Natural killer cell (primary cell): ENCODE measurements around the gene PCDHGA2. TPM values are rescaled to one million over a fixed set of nuclear protein-coding genes. Genes with fewer than 3 reads are reported as not detected.

ENCODE experiments used
- ATAC-seq, 3 donors: fragments of 150-1000 bp in 2 of 3; fragments of 200-7000 bp in 1 of 3; cut with Tn5 transposase; 1 replicate in 1 of 3; 2 replicates in 2 of 3; pipeline ENCODE4 v1.10.0; 2021; ENCODE audit warnings: mild to moderate bottlenecking in 2 of 3, moderate library complexity in 2 of 3
- DNase-seq, 2 donors: peaks; one replicate each; pipeline versions ENCODE4 v3.0.0 to v3.0.0-alpha.2; 2013 to 2021; ENCODE audit warnings: mixed read lengths in 1 of 2
- H3K27ac ChIP-seq: one replicate; pipeline ENCODE4 v1.5.1; 2013; ENCODE audit warnings: mild to moderate bottlenecking, low read length
- H3K27me3 ChIP-seq: one replicate; pipeline ENCODE4 v1.6.1; 2013; ENCODE audit warnings: low read length; ENCODE audit not compliant: control insufficient read depth, insufficient read depth
- H3K36me3 ChIP-seq: one replicate; pipeline ENCODE4 v1.6.1; 2013; ENCODE audit warnings: low read length; ENCODE audit not compliant: control insufficient read depth, insufficient read depth
- H3K4me1 ChIP-seq: one replicate; pipeline ENCODE4 v1.6.1; 2013; ENCODE audit warnings: low read length; ENCODE audit not compliant: control insufficient read depth, insufficient read depth
- H3K4me3 ChIP-seq: one replicate; pipeline ENCODE4 v1.5.1; 2013; ENCODE audit warnings: low read length
- H3K9me3 ChIP-seq: one replicate; pipeline ENCODE4 v1.6.1; 2013; ENCODE audit warnings: low read length; ENCODE audit not compliant: control insufficient read depth, insufficient read depth
- H3K27ac Mint-ChIP-seq, 2 donors: one replicate each; pipeline ENCODE4 v1.8.0; 2022; ENCODE audit warnings: mild to moderate bottlenecking in 2 of 2, mixed read lengths in 2 of 2, moderate library complexity in 1 of 2
- H3K27me3 Mint-ChIP-seq, 2 donors: one replicate each; pipeline ENCODE4 v1.8.0; 2022; ENCODE audit warnings: low read depth in 2 of 2, mixed read lengths in 2 of 2
- H3K36me3 Mint-ChIP-seq: one replicate; pipeline ENCODE4 v1.8.0; 2022; ENCODE audit warnings: mixed read lengths
- H3K4me1 Mint-ChIP-seq, 2 donors: one replicate each; pipeline ENCODE4 v1.8.0; 2022; ENCODE audit warnings: mixed read lengths in 2 of 2
- H3K4me3 Mint-ChIP-seq: one replicate; pipeline ENCODE4 v1.8.0; 2022; ENCODE audit warnings: mild to moderate bottlenecking, moderate library complexity, mixed read lengths
- H3K9me3 Mint-ChIP-seq, 2 donors: one replicate each; pipeline ENCODE4 v1.8.0; 2022; ENCODE audit warnings: mixed read lengths in 2 of 2
- WGBS: methylation state at CpG from one replicate; pipeline ENCODE4 v1.1.7; 2013; ENCODE audit warnings: missing lambda C conversion rate; ENCODE audit not compliant: insufficient coverage; 5-methylcytosine and 5-hydroxymethylcytosine counted together
- intact Hi-C: fragments of 100-400 bp; cut with micrococcal nuclease; formaldehyde crosslinking; loops from one replicate; pipeline ENCODE4 v1.14.2; 2022
- total RNA-seq, 4 donors: library from RNA; stranded (reverse); fragments of 120-200 nt in 1 of 4; gene quantifications; one replicate each; pipeline versions ENCODE4 v1.2.3 to v1.2.4, GENCODE V29; 2013 to 2022
- TF ChIP-seq, protein P1 (sequence below): fragments of 200-600 bp; IDR thresholded peaks from one replicate; pipeline ENCODE4 v1.8.0; 2022; ENCODE audit warnings: antibody characterized with exemption

Gene PCDHGA2
- total RNA-seq, 3 donors from 2014 or later (not counting 1 experiment from before 2014, with no cell fraction given): not detected

- Mint-ChIP-seq H3K36me3 (peaks cover 7% of the 10 kb centered on the region), H3K4me1 (no peaks in the 10 kb centered on the region), H3K4me3 (peak within 1 kb of the TSS; percentile 71), H3K27ac (no peak within 1 kb of the TSS), H3K27me3 (peaks cover 51 to 73% of the 10 kb centered on the region in 2 donors), H3K9me3 (peaks cover 0 to 5% of the 10 kb centered on the region in 2 donors)
- no peak for DNase-seq
- intact Hi-C loops: no loop called here
- Histone ChIP-seq H3K9me3 (peaks cover 39% of the 10 kb centered on the region), H3K36me3 (no peaks in the 10 kb centered on the region), H3K4me1 (no peaks in the 10 kb centered on the region), H3K27me3 (peaks cover 63% of the 10 kb centered on the region), H3K27ac (no peak within 1 kb of the TSS), H3K4me3 (no peak within 1 kb of the TSS)
- WGBS: 39% methylated on average over 37 of the region's 38 CpGs
- TF ChIP-seq, protein P1, sequence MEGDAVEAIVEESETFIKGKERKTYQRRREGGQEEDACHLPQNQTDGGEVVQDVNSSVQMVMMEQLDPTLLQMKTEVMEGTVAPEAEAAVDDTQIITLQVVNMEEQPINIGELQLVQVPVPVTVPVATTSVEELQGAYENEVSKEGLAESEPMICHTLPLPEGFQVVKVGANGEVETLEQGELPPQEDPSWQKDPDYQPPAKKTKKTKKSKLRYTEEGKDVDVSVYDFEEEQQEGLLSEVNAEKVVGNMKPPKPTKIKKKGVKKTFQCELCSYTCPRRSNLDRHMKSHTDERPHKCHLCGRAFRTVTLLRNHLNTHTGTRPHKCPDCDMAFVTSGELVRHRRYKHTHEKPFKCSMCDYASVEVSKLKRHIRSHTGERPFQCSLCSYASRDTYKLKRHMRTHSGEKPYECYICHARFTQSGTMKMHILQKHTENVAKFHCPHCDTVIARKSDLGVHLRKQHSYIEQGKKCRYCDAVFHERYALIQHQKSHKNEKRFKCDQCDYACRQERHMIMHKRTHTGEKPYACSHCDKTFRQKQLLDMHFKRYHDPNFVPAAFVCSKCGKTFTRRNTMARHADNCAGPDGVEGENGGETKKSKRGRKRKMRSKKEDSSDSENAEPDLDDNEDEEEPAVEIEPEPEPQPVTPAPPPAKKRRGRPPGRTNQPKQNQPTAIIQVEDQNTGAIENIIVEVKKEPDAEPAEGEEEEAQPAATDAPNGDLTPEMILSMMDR: no peak
- peak in 2 of 3 donors; percentile 47 to 58 for ATAC-seq
Observed at GRCh38 chr5:141392429-141393198, 54.1 kb downstream of the PCDHGA2 start, which contains the start of gene PCDHGA8. Gene PCDHGA8 (plus strand): TSS chr5:141392633. CDS start chr5:141392814, 181 bp downstream.

Other genes starting within 250 kb of the PCDHGA2 start
- not detected for gene PCDHB2, start 244.1 kb upstream of the PCDHGA2 start, total RNA-seq
- not detected for gene PCDHB3, start 238.3 kb upstream of the PCDHGA2 start, total RNA-seq
- not detected for gene PCDHB4, start 216.9 kb upstream of the PCDHGA2 start, total RNA-seq
- gene PCDHB5, start 203.6 kb upstream of the PCDHGA2 start, total RNA-seq: not detected
- not detected for gene PCDHB6, start 188.7 kb upstream of the PCDHGA2 start, total RNA-seq
- not detected for gene PCDHB7, start 166.1 kb upstream of the PCDHGA2 start, total RNA-seq
- not detected for gene PCDHB8, start 161.0 kb upstream of the PCDHGA2 start, total RNA-seq
- not detected for gene PCDHB16, start 156.4 kb upstream of the PCDHGA2 start, total RNA-seq
- under 1 TPM in 1 of 3 donors, not detected in 2; 0.15 TPM for gene PCDHB9, start 151.6 kb upstream of the PCDHGA2 start, total RNA-seq
- under 1 TPM in 1 of 3 donors, not detected in 2; 0.15 TPM for gene PCDHB10, start 146.4 kb upstream of the PCDHGA2 start, total RNA-seq
- not detected for gene PCDHB11, start 139.1 kb upstream of the PCDHGA2 start, total RNA-seq
- gene PCDHB12, start 130.0 kb upstream of the PCDHGA2 start, total RNA-seq: not detected
- not detected for gene PCDHB13, start 124.8 kb upstream of the PCDHGA2 start, total RNA-seq
- not detected for gene PCDHB14, start 115.4 kb upstream of the PCDHGA2 start, total RNA-seq
- not detected for gene PCDHB15, start 93.4 kb upstream of the PCDHGA2 start, total RNA-seq
- gene SLC25A2, start 34.7 kb upstream of the PCDHGA2 start, total RNA-seq: under 1 TPM in 1 of 3 donors, not detected in 2; 0.73 TPM
- 10 to 100 TPM; 77.3 to 96.1 (median 89.4) TPM for gene TAF7, start 18.0 kb upstream of the PCDHGA2 start, total RNA-seq
- not detected for gene PCDHGA1, start 8.2 kb upstream of the PCDHGA2 start, total RNA-seq
- gene PCDHGA3, start 5.1 kb downstream of the PCDHGA2 start, total RNA-seq: not detected
- under 1 TPM in 1 of 3 donors, not detected in 2; 0.10 TPM for gene PCDHGB1, start 11.3 kb downstream of the PCDHGA2 start, total RNA-seq
- gene PCDHGA4, start 16.3 kb downstream of the PCDHGA2 start, total RNA-seq: under 1 TPM in 2 of 3 donors, not detected in 1; 0.24 to 0.30 TPM
- gene PCDHGB2, start 21.2 kb downstream of the PCDHGA2 start, total RNA-seq: 1 to 10 TPM in 1 of 3 donors, under 1 TPM in 2; 0.36 to 1.5 (median 0.49) TPM
- gene PCDHGA5, start 25.4 kb downstream of the PCDHGA2 start, total RNA-seq: under 1 TPM; 0.12 to 0.30 (median 0.20) TPM
- under 1 TPM in 2 of 3 donors, not detected in 1; 0.52 to 0.68 TPM for gene PCDHGB3, start 31.5 kb downstream of the PCDHGA2 start, total RNA-seq
- under 1 TPM; 0.20 to 0.75 (median 0.21) TPM for gene PCDHGA6, start 35.1 kb downstream of the PCDHGA2 start, total RNA-seq
- gene PCDHGA7, start 44.0 kb downstream of the PCDHGA2 start, total RNA-seq: under 1 TPM in 2 of 3 donors, not detected in 1; 0.26 to 0.68 TPM
- gene PCDHGB4, start 48.9 kb downstream of the PCDHGA2 start, total RNA-seq: under 1 TPM in 2 of 3 donors, not detected in 1; 0.31 to 0.40 TPM
- gene PCDHGA8, start 53.9 kb downstream of the PCDHGA2 start, total RNA-seq: under 1 TPM; 0.07 to 0.28 (median 0.09) TPM
- 1 to 10 TPM; 1.3 to 4.2 (median 3.1) TPM for gene PCDHGB5, start 59.2 kb downstream of the PCDHGA2 start, total RNA-seq
- gene PCDHGA9, start 64.0 kb downstream of the PCDHGA2 start, total RNA-seq: 1 to 10 TPM in 2 of 3 donors, under 1 TPM in 1; 0.61 to 1.7 (median 1.0) TPM
- 1 to 10 TPM; 2.1 to 5.9 (median 2.9) TPM for gene PCDHGB6, start 69.3 kb downstream of the PCDHGA2 start, total RNA-seq
- 1 to 10 TPM in 2 of 3 donors, under 1 TPM in 1; 0.61 to 2.6 (median 2.1) TPM for gene PCDHGA10, start 74.2 kb downstream of the PCDHGA2 start, total RNA-seq
- 1 to 10 TPM in 2 of 3 donors, under 1 TPM in 1; 0.68 to 1.6 (median 1.2) TPM for gene PCDHGB7, start 78.9 kb downstream of the PCDHGA2 start, total RNA-seq
- 1 to 10 TPM in 1 of 3 donors, under 1 TPM in 2; 0.40 to 1.2 (median 0.83) TPM for gene PCDHGA11, start 82.3 kb downstream of the PCDHGA2 start, total RNA-seq
- 1 to 10 TPM in 1 of 3 donors, under 1 TPM in 2; 0.35 to 1.1 (median 0.75) TPM for gene PCDHGA12, start 91.7 kb downstream of the PCDHGA2 start, total RNA-seq
- 1 to 10 TPM in 1 of 3 donors, under 1 TPM in 2; 0.68 to 1.5 (median 0.75) TPM for gene PCDHGC3, start 137.2 kb downstream of the PCDHGA2 start, total RNA-seq
- gene PCDHGC4, start 146.3 kb downstream of the PCDHGA2 start, total RNA-seq: under 1 TPM; 0.31 to 0.84 (median 0.45) TPM
- under 1 TPM; 0.31 to 0.97 (median 0.50) TPM for gene PCDHGC5, start 150.3 kb downstream of the PCDHGA2 start, total RNA-seq